Stimulated activated CD8-positive, alpha-beta memory T cell treated with anti-CD3 and anti-CD28 coated beads, Interleukin-4, amount 100 ng/mL, for 48 hours (primary cell): ENCODE data around the gene CHST14.
A peak's percentile ranks its signal among the peaks of the same experiment; 100 is the strongest.

Experiments used
- DNase-seq: peaks from one replicate; pipeline ENCODE4 v3.0.0-alpha.2; 2020

Gene CHST14, protein sequence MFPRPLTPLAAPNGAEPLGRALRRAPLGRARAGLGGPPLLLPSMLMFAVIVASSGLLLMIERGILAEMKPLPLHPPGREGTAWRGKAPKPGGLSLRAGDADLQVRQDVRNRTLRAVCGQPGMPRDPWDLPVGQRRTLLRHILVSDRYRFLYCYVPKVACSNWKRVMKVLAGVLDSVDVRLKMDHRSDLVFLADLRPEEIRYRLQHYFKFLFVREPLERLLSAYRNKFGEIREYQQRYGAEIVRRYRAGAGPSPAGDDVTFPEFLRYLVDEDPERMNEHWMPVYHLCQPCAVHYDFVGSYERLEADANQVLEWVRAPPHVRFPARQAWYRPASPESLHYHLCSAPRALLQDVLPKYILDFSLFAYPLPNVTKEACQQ

DNA sequence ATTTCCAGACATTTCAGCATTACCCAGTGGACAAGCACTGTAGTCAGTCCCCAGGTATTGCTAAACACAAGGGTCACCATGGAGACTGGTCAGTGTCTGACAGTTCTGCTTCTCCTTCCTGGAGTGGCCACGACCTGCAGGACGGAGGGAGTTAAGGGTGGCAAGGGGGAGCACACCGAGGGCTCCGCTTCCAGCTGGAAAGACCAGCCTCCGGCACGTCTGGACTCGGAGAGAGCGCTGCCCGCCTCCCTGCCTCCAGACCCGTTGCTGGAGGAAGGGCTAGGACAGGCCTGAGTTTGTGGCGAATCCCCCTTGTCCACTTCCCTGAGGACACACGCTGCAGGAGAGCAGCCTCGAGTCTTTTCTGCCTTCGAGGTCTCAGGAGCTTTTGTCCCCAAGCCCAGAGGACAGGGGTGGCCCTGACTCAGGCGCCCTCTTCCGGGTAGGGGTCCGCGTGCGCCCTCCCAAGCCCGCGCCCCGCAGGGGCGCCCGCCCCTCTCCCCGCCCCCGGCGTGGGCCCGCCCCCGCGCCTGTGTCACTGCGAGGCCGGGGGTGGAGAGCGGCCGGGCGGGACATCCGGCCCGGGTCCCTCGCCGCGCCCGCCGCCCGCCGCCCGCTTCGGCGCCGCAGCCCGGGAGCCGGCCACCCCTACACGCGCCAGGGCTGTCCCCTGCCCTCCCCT, at the start of gene CHST14:
Gene CHST14, plus strand, starts transcription at position 562 of the 682 bp plus-strand sequence. CDS start 230 bp downstream, outside the sequence.
- DNase-seq = peak; percentile 63

DNA sequence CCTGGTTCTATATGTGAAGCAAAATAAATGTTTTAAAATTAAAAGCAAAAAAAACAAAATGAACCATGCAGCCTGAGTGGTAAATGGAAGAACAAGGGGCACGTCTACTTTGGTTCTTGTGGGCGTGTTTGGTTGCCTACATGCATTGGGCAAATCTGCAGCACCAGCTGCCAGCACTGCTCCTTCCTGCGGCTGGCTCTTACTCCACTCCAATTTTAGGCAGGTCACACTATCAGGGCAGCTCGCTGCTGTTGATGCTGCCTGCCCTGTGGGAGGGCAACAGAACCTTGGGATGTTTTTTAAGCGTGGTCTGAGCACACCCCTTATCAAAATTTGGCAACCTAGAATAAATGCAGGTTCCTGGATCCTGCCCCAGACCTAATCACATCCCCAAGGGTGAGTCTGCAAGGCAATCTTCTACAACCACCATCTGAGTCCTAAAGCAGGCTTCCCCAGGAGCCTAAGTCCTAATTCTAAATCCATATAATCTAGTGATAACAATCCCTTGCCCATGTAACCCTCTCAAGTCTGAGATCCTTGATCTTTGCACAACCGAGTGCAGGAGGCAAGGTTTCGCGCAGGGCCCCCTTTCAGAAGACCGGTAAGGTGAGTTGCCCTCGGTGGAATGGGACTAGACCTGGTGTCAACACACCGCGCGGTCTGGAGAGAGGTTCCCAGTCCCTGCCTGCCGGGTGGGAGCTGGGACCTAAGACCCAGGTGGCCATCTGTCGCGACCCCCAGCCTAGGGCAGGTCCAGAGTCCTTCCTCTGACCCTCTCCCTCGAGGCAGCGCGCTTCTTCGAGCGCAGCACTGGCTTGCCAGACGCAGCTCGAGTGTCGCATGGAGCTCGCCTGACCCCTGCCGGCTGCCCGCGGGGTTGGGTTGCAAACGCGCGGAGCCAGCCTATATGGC, 49.3 kb upstream of the CHST14 start:
- peak; percentile 91 for DNase-seq

DNA sequence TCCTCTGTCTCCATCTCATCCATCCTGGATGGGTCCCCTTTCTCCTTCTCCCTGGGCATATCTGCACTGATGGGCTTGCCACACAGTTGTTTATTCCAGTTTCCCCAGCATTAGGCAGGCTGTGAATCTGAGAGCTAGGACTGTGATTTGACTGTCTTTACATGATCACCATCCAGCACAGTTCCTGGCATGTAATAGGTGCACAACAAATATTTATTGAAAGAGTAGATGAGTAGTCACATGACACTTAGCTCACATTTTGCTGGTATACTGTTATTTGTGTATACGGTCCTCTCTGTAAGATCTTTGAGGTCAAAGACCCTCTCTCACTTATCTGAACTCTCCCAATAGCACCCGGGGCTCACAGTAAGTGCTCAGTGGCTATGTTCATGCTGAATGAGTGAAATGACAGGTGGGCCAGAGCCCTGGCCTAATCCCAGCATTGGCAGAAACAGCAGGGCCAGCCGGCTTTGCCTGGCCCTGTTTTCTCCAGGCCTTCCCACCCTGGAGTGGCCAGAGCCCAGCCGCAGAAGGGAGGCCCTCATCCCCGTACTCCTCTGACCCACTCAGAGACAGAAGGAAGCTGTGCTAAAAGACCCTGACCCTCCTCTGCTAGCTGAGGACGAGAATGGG, 46.2 kb upstream of the CHST14 start:
- no peak for DNase-seq

DNA sequence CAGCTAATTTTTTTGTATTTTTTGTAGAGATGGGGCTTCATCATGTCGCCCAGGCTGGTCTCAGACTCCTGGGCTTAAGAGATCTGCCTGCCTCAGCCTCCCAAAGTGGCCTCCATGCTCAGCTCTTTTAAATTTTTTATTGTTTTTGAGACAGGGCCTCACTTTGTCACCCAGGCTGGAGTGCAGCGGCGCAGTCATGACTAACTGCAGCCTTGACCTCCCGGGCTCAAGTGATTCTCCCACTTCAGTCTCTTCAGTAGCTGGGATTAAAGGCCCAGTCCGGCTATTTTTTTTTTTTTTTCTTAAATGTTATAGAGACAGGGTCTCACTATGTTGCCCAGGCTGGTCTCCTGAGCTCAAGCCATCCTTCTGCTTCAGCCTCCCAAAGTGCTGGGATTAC, 45.1 kb upstream of the CHST14 start:
- DNase-seq = no peak

DNA sequence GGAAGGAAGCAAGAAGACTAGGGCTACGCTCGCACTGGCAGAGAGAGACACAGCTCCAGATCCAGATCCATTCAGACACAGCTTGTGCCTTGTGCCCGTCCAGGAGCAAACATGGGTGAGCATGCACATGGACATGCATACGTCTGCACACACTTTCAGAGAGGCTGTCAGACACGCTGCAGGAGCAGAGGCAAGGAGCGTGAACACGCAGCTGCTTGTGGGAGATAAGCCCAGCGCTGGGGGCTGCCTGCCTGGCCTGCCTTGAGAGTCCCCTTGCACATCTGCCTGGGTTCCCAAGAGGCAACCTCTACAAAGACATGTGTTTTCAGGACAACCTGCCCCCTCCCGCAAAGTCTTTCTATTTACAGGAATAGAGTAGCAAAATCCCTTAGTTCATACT, 43.6 kb upstream of the CHST14 start:
- DNase-seq = no peak

DNA sequence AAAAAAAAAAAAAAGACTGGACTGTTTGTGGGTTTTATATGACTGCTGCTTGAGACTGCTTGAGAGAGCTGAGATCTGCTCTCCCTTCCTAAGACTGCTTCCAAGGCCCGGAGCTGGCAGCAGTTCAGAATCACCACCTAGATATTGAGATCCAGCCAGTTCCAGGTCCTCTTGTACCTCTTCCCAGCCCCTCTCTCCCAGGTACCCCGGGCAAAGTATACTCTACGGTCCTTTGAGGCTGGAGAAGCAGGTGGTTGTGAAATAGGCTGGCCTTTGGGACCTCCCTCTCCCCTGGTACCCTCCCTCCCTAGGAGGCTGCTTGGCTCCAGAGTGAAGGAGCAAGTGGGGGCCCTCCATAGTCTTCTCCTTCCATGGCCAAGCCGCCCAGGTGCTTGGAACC, 42.6 kb upstream of the CHST14 start:
- no peak for DNase-seq

DNA sequence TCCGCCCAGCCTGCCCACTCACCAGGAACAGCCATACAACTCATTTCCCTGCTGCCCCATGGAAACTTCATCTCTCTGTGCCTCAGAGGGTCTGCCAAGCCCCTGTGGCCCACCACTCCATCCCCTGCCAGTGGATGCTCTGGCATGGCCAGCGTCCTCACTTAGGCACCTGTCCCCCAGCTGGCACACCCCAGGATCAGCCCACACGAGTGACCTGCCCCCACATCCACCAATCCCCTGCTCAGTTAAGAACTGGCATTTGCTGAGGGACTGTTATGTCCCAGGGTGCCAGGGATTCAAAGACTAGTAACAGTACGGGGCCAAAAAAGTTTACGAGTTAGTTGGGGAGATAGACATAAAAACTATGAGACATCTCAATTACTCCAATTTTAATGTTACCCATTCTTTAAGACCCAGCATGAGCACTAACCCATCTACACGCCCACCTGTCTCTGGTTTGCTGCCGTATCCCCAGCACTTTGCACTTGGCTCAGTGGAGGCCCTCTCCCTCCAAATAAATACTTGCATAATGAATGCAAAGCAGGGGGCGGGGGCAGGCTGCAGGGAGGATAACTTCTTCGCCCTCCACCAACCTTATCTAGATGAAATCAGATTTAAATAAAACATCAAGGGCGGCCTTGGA, 41.6 kb upstream of the CHST14 start:
- DNase-seq = no peak

DNA sequence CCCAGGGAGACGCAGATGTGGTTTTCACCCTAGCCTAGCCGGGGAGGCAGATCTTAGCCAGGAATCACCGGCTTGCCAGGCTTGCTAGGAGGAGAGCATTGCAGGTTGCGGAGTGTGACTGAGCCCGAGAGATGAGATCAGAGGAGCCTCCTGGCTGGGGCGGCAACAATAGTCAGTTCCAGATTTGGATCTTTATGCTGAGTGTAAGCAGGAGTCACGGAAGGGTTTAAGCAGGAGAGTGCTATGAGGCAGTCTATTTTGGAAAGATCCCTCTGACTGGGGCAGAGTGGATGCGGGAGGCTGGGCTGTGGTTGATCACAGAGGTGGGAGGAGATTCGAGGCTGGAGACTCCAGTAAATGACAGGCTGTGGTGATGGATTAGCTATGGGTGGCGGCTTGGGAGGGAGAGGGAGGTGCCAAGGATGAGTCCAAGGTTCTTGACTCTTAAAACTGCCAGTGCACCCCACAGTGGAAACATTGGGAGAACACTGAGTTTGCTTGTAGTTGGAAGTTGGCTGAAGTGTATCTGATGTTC, 40.4 kb upstream of the CHST14 start:
- DNase-seq = no peak

DNA sequence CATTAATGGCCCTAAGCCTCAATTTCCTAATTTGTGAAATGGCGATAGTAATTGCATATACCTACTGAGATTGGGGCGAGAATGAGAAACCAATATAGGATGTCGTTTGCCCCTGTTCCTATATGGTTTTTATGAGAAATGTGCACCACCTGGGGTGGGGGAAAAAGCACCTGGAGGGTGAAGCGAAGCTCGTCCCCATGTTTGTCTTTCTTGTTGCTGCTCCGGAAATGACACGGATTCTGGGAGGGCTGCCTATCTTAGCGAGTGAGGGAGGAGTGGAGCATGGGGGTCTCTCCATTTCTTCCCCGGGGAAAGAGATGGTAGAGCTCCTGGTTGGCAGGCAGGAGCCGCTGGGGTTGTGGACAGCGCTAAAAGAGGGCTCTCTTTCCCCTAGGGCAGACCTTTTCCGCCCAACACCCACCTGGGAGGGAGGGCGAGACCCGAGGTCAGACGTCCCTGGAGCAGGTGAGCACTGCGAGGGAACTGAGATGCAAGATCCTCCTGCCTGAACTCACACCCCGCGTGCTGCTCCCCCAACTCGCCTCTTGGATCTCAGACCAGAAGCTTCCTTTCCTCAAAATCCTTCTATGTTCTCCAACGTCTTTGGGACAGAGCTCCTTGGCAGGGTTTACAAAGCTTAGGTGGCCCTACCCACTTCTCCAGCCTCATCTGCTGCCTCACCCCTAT, 35.6 kb upstream of the CHST14 start:
- no peak for DNase-seq

DNA sequence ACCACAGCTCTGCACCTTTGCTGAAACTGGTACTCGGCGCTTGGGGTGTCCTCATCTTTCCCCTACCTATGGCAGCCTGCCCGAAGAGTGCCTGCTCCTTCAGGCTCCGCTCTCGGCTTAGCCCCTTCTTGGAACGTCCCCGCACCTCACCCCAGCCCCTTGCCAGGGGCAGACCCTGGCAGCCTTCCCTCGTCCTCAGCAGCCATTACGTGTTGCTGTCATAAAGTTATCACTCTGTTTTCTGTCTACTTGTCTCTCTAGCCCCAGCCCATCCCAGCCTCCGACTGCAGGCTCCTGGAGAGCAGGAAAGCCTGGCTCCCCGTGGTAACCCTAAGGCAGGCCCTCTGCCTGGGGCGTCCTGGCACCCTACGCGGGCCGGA, 35.1 kb upstream of the CHST14 start:
- DNase-seq = no peak

DNA sequence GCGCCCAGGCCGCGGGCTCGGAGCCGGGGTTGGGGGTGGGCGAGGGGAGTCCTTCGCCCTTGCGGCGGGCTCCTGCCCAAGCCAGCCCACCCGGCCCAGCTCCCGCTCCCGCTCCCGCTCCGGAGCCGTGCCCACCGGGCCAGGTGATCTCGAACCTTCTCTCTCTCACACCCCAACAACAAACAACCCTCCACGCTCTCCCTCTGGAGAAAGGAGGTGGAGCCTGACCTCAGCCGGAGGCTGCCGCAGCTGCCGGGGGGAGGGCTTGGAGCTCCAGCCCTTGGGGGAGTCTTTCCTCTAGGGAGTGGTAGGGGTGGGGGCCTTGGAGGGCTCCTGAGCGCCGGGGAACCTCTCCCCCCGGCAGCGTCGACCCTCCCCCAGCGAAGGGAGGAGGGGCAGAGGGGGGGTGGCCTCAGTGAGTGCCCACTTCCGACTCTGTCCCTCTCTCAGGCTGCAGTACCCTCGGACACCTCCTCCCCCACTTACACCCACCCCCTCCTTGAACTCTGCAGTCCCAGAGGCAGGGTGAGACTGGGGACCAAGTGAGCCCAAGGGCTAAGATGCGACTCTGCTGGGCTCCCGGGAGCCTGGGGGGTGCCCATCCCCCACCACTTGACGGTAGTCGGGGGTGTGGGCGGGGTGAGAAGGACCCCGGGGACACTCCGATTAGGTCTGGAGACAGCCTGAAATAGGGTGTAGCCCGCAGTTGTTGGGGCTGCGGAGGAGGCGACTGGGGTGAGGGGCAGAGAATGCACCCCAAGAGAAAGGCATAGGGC, 34.5 kb upstream of the CHST14 start:
- no peak for DNase-seq

DNA sequence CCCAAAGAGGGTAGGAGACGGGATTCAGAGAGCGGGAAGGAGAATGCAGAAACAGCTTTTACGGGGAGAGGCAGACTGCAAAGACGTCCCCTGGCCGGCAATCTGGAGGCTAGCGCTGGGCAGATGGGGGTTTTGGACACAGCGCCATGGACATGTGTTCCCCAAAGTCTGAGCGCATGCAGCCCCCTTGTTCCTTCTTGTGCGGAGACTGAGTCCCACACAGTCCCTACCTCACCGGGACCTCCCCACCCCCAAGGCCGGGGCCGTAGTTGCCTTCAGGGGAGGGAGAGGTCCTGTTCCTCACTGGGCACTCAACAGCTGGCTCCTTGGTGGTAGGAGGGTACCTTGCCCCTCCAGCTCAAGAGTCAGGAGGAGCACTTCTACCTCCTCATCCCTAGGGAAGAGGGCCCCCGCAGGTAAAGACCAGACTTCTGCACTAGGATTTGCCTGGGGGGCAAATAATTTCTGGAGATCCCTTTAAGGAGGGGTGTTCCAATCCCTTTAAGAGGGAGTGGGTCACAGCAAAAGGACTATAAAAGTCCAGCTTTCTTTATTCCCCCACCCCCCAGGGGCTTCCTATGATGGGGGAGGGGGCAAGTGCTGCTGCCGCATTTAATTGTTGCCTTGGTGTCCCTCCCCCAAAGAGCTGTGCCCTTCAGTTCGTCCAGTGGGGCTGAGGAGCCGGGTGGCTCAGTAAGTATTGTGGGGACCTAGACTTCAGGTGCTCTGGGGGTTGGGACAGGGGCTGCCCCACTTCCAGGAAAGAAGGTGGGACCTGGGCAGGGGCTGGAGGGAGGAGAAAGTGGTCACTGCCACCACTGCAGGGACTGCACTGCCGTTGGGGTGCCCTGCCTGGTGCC, 33.7 kb upstream of the CHST14 start:
- DNase-seq = no peak

DNA sequence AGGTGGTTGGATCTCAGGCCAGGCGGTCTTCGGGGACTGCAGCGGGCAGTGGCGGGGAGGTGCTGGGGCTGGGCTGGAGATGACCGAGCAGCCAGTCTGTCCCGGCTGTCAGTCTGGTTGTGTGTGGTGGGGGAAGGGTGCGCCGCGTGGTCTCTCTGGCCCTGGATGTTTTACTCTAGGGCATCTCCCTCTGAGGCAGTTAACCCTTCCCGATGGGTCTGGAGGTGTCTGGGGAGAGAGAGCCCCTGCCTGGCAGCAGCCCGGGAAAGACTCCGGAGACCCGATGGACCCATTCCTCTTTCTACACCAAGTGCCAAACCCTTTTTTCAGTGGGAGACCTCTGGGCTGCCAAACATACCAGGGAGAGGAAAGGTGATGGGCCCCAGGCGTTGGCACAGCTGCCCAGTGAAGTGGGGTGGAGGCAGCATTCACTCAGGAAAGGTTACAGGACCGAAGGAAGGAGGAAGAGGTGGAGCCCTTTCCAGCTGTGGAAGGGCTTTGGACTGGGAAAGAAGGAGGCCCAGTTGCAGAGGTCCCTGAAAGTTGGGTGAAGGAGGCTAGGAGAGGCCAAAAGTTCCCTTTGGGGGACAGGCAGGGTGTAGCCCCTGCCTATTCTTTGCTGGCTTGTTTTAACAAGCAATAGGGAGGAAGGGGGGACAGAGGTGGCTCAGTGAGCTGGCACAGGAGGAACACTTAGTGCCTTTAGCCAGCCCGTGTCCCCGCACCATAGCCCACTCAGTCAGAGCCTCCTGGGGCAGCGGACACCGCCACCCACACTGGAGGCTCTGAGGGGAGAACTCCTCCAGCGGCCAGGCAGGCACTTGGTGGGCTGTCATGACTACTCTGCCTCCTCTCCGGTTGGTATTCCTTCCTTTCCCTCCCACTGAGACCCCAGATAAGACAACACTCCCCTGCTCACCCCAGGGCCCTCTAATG, 32.8 kb upstream of the CHST14 start:
- no peak for DNase-seq

DNA sequence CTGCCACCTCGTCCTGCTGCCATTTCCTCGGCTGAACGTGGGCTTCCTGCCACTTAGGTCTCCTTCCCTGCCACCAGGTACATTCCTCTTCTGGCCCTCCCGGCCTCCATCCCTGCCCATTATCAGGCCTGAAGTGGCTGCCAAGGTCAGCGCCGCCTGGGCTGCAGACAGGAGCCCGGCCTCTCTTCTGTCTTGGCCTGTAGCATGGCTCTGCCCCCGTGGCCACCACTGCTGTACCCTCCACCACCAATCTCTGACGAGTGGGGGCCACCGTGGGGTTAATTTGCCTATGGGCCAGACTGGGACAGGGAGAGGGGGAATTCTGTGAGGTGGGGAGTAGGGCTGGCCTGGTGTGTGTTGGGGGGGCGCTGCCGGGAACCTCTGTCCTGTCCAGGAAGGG, 32.1 kb upstream of the CHST14 start:
- DNase-seq = no peak

DNA sequence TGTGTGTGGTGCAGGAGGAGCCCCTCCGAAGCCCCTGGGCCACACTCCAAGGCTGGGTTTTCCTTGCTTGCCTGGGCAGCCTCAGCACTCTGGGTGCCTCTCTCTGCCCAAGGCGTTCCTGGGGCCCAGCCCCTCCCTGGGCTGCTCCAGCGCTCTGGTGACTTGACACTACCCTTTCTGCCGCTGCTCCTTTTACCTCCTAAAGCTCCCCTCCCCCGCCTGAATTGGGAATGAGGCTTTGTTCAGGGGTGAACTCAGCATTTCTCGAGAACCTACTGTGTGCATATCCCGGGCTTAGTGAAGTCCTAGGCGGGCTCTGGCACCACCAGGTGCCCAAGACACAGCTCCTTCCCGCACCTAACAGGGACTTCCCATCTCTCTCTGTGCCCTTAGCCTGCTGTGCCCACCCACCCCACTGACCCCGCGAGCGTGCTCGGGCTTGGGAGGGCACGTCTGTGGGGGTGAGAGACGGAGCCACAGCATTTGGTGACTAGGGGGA, 31.3 kb upstream of the CHST14 start:
- no peak for DNase-seq

DNA sequence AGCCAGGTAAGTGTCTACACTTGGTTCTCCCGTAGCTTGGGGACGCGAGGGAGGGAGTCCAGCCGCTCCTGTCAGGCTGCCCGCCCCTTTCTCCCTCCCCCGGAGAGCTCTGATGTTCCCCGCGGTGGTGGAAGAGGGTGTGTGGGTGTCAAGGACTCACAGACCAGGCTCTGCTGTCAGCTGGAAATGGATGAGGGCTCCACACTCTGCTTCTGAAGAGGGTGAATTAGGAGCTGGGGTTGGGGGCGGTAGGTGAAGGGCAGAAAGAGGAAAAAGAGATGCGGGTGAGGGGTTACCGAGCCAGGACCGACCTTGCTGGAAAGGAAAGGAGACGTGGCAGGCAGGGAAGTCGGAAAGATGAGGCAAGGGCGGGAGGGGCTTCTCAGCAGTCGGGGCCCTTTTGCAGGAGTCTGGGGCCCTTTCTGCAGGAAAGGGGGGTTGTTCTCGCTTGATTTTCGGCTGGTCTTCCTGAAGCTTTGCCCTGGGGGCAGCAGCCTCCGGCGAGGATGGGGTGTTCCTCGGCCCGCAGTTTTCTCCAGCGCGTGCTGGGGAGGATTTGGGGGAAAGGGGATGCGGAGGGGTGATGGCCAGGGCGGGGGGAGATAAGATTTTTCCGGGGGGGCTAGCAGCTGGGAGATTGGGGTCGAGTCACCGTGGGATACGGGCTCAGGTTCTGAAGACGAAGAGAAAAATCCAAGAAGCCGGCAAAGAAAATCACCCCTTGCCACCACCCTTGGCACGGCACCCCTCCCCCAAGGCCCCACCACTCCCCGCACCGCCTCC, 30.6 kb upstream of the CHST14 start:
- DNase-seq = peak; percentile 63

DNA sequence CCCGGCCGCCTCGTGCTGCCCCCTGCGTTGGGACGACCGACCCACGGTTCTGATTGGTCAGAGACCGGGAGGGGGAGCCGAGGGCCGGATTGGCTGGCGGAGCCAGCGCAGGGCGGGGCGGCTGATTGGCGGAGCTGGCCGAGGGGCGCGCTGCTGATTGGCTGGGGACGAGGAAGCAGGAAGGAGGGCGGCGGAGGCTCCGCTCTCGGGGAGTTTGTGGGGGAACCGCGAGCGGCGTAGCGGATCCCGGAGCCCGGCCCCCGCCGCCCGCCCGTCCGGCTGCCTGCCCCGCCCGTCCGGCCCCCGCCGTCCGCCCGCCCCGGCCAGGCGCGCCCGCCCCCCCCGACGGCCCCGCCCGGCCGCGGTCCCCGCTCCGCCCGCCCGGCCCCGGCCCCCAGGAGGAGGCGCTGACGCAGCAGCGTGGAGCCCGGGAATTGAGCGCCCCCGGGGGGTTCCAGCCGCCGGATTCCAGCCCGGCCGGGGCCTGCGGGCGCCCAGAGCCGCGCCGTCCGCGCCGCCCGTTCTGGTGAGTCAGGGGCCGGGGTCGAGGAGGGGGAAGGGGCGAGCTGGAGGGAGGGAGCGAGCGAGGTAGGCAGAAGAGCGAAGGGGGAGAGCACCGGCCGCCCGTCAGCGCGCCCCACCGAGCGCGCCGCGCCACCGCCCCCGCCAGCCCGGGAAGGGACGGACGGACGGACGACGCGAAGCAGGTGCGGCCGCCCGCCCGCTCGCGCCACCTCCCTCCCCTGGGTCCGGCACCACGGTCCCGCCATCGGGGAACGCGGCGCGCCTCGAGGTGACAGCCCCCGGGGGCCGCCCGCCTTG, 29.8 kb upstream of the CHST14 start, which contains the start of gene BAHD1:
Gene BAHD1, plus strand, starts transcription at position 211 of the 822 bp plus-strand sequence. CDS start 17,512 bp downstream, outside the sequence.
- peak; percentile 98 for DNase-seq
